ENCODE data around the gene TSPAN7. TPM values are rescaled to one million over a fixed set of nuclear protein-coding genes. Genes with fewer than 3 reads are reported as not detected.

The TSPAN7 gene
- total and polyA plus RNA-seq, 2 of the 8 experiments (the other 6 are each of a cell fraction or from before 2014, with no cell fraction given) = 32.1 to 37.7 TPM

GRCh38 chrX:38607976-38608375 is 46.6 kb downstream of the TSPAN7 start:
- Histone ChIP-seq H3K36me3 (ENCODE audit: control insufficient read depth in 2 of 4, insufficient read depth in 4 of 4, low read length in 3 of 4) (no peaks in the 10 kb centered on the region), H4K5ac (ENCODE audit: insufficient read length, low read depth, low read length) (no peak overlapping the region), H3K23ac (ENCODE audit: insufficient read length) (no peak overlapping the region), H3K79me2 (ENCODE audit: control insufficient read depth in 1 of 2, insufficient read depth in 2 of 2, low read length in 2 of 2) (no peaks in the 10 kb centered on the region), H3K79me1 (ENCODE audit: low read depth, low read length) (no peaks in the 10 kb centered on the region), H2AFZ (ENCODE audit: low read length) (no peak overlapping the region), H3K4me2 (ENCODE audit: insufficient read depth in 1 of 2, low read depth in 2 of 2, low read length in 2 of 2) (no peak overlapping the region), H2BK5ac (ENCODE audit: low read depth, low read length) (no peak overlapping the region), H3K23me2 (ENCODE audit: low read depth, low read length) (no peaks in the 10 kb centered on the region), H2BK20ac (ENCODE audit: low read length) (no peak overlapping the region), H3K18ac (ENCODE audit: extremely low read depth, low read length) (no peak overlapping the region), H2BK12ac (ENCODE audit: low read depth, low read length) (no peak overlapping the region), H3K56ac (replicated peaks; ENCODE audit: insufficient read length, low read depth, low read length) (no peak overlapping the region), H4K91ac (replicated peaks; ENCODE audit: insufficient read length, low read length) (no peak overlapping the region), H3K4me1 (replicated peaks in 1 of 4; ENCODE audit: control insufficient read depth in 3 of 4, insufficient read depth in 4 of 4, low read length in 3 of 4) (no peaks in the 10 kb centered on the region), H3K4me3 (ENCODE audit: extremely low read depth in 1 of 4, insufficient read depth in 2 of 4, low read depth in 3 of 4, low read length in 4 of 4) (no peak overlapping the region), H3K27me3 (replicated peaks in 1 of 4; ENCODE audit: control insufficient read depth in 3 of 4, extremely low read depth in 1 of 4, insufficient read depth in 3 of 4, low read length in 3 of 4) (no peaks in the 10 kb centered on the region), H2BK15ac (ENCODE audit: low read length) (no peak overlapping the region), H3K9me3 (ENCODE audit: insufficient read depth in 2 of 2, low read depth in 1 of 2, low read length in 1 of 2) (no peaks in the 10 kb centered on the region), H2BK120ac (replicated peaks; ENCODE audit: low read depth, low read length) (no peak overlapping the region), H3K9ac (replicated peaks in 1 of 4; ENCODE audit: extremely low read depth in 1 of 4, low read depth in 3 of 4, low read length in 3 of 4) (no peak overlapping the region), H3K27ac (ENCODE audit: low read depth, low read length) (no peak overlapping the region), H4K8ac (ENCODE audit: extremely low read depth, insufficient read depth, low read length) (no peak overlapping the region), H3K14ac (ENCODE audit: insufficient read length) (no peak overlapping the region), H2AK5ac (ENCODE audit: low read depth, low read length) (no peak overlapping the region), H4K20me1 (replicated peaks in 1 of 2; ENCODE audit: control insufficient read depth in 1 of 2, insufficient read depth in 2 of 2, low read length in 2 of 2) (no peaks in the 10 kb centered on the region), H3K4ac (replicated peaks; ENCODE audit: insufficient read length, low read depth, low read length) (no peak overlapping the region)
- 83% methylated on average over 4 of the region's 4 CpGs; no CpG with 5 or more reads in 1 of the 2 experiments for WGBS, 2 experiments (ENCODE audit: extremely low coverage in 1 of 2, insufficient coverage in 1 of 2, insufficient read length in 1 of 2, insufficient replicate concordance in 2 of 2, low coverage in 1 of 2, low lambda C conversion rate in 2 of 2, missing lambda C conversion rate in 1 of 2)
- no peak for DNase-seq (ENCODE audit: low read depth in 1 of 2, low spot score in 2 of 2)
- FAIRE-seq = no peak
- POLR2A ChIA-PET (ENCODE audit: partially characterized antibody) = interaction anchor here (1.2 kb wide), 1 partner anchor 9 kb away, joined by 6 read pairs; no protein-coding TSS in a partner anchor
- TF ChIP-seq SRF (IDR thresholded peaks at IDR 0.05; ENCODE audit: low read depth, low read length) = no peak
- no peak for TF ChIP-seq POU5F1 (IDR thresholded peaks at IDR 0.05; ENCODE audit: low read depth, low read length)
- no peak for TF ChIP-seq HDAC2 (IDR thresholded peaks at IDR 0.05; ENCODE audit: borderline replicate concordance in 1 of 2, low read depth in 2 of 2, low read length in 2 of 2)
- TF ChIP-seq CHD2 (IDR thresholded peaks at IDR 0.05; ENCODE audit: low read length) = no peak
- TF ChIP-seq ZNF274 (IDR thresholded peaks at IDR 0.05; ENCODE audit: borderline replicate concordance, extremely low read depth, low read length) = no peak
- no peak for TF ChIP-seq KDM1A (IDR thresholded peaks at IDR 0.05; ENCODE audit: borderline replicate concordance, low read length)
- no peak for TF ChIP-seq TAF1 (IDR thresholded peaks at IDR 0.05; ENCODE audit: low read depth, low read length)
- TF ChIP-seq TAF7 (optimal IDR thresholded peaks at IDR 0.05; ENCODE audit: borderline replicate concordance, low read depth, low read length) = no peak
- TF ChIP-seq CBX8 (IDR thresholded peaks at IDR 0.05; ENCODE audit: borderline replicate concordance, low read depth, low read length) = no peak
- CTCF ChIA-PET (ENCODE audit: partially characterized antibody) = no interaction called here

Data from H1 (cell line).